NB4 (cell line): ENCODE measurements around the gene WDR70.

Source experiments
- DNase-seq: peaks from one replicate; pipeline ENCODE4 v3.0.0; 2010; ENCODE audit warnings: low read depth
- H3K4me3 ChIP-seq: one replicate; pipeline ENCODE4 v1.5.1; 2011; ENCODE audit warnings: mild to moderate bottlenecking, low read depth, low read length, moderate library complexity
- CTCF ChIP-seq: IDR thresholded peaks from one replicate; pipeline ENCODE4 v1.5.1; 2012; ENCODE audit warnings: low read depth, low read length
- MAX ChIP-seq: IDR thresholded peaks from 2 replicates; pipeline ENCODE4 v1.6.1; 2011; ENCODE audit warnings: low read depth, low read length
- MYC ChIP-seq: IDR thresholded peaks from 2 replicates; pipeline ENCODE4 v1.6.1; 2011; ENCODE audit warnings: low read depth, low read length
- POLR2A ChIP-seq: IDR thresholded peaks from 2 replicates; pipeline ENCODE4 v1.6.1; 2011; ENCODE audit warnings: mild to moderate bottlenecking; ENCODE audit not compliant: insufficient read length; ENCODE audit errors: extremely low read depth

Gene WDR70

GRCh38 chr5:37769840-37770239 lies 390.7 kb downstream of the WDR70 start:
- no peak overlapping the region for H3K4me3 ChIP-seq
- DNase-seq: no peak
- TF ChIP-seq MYC: no peak
- no peak for TF ChIP-seq MAX
- TF ChIP-seq POLR2A: no peak
- no peak for TF ChIP-seq CTCF

- DNase-seq: no peak
- TF ChIP-seq MYC (no peak), POLR2A (no peak), MAX (no peak), CTCF (no peak)
- no peak overlapping the region for H3K4me3 ChIP-seq
Measured at GRCh38 chr5:37770786-37771185, 391.7 kb downstream of the WDR70 start.

DNA sequence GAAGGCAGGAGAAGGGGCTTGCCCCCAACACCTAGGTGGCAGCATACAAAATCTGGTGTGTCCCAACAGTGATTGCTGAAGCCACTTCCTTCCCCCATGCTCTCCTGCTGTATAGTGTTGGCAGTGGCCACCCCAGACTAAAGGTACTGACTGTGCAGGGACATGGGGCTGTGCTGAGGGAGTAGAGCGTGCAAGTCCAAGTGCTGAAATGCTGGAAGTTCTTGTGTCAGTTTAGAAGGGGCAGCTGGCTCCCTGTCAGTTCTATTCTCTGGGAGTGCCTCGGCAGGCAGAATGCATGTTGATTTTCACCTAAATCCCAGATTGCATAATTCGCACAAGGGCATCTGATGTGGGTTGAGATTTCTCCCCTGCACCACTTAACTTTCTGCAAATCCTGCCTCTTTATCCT lies 392.1 kb downstream of the WDR70 start:
- no peak overlapping the region for H3K4me3 ChIP-seq
- DNase-seq: no peak
- TF ChIP-seq MYC (no peak), MAX (no peak), CTCF (no peak), POLR2A (no peak)

DNA sequence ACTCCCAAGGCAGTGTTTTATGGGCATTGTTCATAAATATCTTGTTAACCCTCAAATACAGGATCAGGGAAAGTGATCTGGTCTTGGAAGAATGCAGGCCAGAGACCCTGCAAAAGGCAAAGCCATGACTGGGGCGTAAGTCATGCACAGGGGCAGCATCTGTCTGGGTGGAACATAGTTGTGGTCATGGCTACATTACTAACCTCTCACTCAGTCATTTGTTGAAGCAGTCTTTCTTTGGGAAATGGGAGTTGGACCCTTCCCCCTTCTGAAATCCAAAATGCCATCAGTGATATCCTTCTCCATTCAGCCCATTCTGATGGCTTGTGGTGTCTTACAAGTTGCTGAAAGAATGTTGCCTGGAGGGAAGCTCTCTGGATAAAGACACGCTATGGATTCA lies 392.6 kb downstream of the WDR70 start:
- no peak for DNase-seq
- no peak overlapping the region for H3K4me3 ChIP-seq
- TF ChIP-seq POLR2A (no peak), CTCF (no peak), MYC (no peak), MAX (no peak)

DNA sequence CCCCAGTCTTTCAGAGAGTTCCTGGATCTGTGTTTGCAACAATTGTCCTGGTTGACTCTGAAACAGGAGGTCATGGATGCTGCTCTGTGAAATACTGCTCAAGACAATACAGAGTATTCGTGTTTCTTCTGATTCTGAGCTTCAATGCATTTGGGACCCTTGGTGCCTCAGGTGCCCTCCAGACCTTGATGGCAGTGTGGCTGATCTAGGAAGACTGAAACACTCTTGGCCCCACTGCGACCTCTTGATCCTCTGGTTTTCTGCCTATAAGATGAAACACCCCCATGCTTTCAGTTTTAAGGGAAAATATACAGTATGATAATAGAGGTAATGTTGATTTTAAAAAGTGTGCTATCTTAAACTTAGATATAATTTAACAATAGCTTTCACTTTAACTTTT lies 393.1 kb downstream of the WDR70 start:
- no peak overlapping the region for H3K4me3 ChIP-seq
- TF ChIP-seq CTCF (no peak), POLR2A (no peak), MAX (no peak), MYC (no peak)
- DNase-seq: no peak

GRCh38 chr5:37773809-37774208 lies 394.7 kb downstream of the WDR70 start:
- no peak for TF ChIP-seq CTCF
- no peak for TF ChIP-seq POLR2A
- DNase-seq: no peak
- no peak overlapping the region for H3K4me3 ChIP-seq
